Retinal pigment epithelial cell (primary cell): ENCODE results near the gene HADHB.
A peak's percentile ranks its signal among the peaks of the same experiment; 100 is the strongest.

Experiments
- DNase-seq: peaks from one replicate; pipeline ENCODE4 v3.0.0-alpha.2; 2010; ENCODE audit warnings: low read depth
- H3K4me3 ChIP-seq: 2 replicates; pipeline ENCODE4 v1.5.1; 2011; ENCODE audit warnings: mild to moderate bottlenecking, low read length, control low read depth, moderate library complexity
- CTCF ChIP-seq: conservative IDR thresholded peaks from 2 replicates; pipeline ENCODE4 v1.5.1; 2011; ENCODE audit warnings: low read depth, low read length, control low read depth, inconsistent platforms

Gene HADHB

GRCh38 chr2:26244309-26245230 lies at the start of gene HADHB, which contains the start of gene HADHA:
HADHB (plus strand) TSS chr2:26244939; CDS start chr2:26254255, 9,316 bp downstream.
HADHA (minus strand) TSS chr2:26244632; CDS start chr2:26244596, 36 bp downstream.
- H3K4me3 ChIP-seq: peak within 1 kb of the TSS; percentile 82
- peak; percentile 25 for TF ChIP-seq CTCF
- DNase-seq: peak; percentile 69

GRCh38 chr2:26195040-26195984 lies 49.4 kb upstream of the HADHB start:
- H3K4me3 ChIP-seq: no peak overlapping the region
- no peak for DNase-seq
- no peak for TF ChIP-seq CTCF

- DNase-seq: no peak
These were observed 47.9 kb upstream of the HADHB start for GRCh38 chr2:26196683-26197418.

GRCh38 chr2:26197516-26197915 lies 47.2 kb upstream of the HADHB start:
- TF ChIP-seq CTCF: no peak
- no peak overlapping the region for H3K4me3 ChIP-seq
- DNase-seq: no peak

More at GRCh38 chr2:26196683-26197418, 47.9 kb upstream of the HADHB start:
- no peak overlapping the region for H3K4me3 ChIP-seq
- no peak for TF ChIP-seq CTCF

GRCh38 chr2:26202981-26203490 lies 41.7 kb upstream of the HADHB start:
- peak; percentile 6 for DNase-seq
- no peak for TF ChIP-seq CTCF

GRCh38 chr2:26203906-26204305 lies 40.8 kb upstream of the HADHB start:
- no peak for DNase-seq
- no peak overlapping the region for H3K4me3 ChIP-seq
- TF ChIP-seq CTCF: no peak

More at GRCh38 chr2:26202981-26203490, 41.7 kb upstream of the HADHB start:
- no peak overlapping the region for H3K4me3 ChIP-seq
